ENCODE data around the gene SHB.
"Not testable (repeated sequence)": the region's sequence is repeated elsewhere in the genome, so short reads cannot be mapped to it uniquely, and the experiment has no call there.

The SHB gene

DNA sequence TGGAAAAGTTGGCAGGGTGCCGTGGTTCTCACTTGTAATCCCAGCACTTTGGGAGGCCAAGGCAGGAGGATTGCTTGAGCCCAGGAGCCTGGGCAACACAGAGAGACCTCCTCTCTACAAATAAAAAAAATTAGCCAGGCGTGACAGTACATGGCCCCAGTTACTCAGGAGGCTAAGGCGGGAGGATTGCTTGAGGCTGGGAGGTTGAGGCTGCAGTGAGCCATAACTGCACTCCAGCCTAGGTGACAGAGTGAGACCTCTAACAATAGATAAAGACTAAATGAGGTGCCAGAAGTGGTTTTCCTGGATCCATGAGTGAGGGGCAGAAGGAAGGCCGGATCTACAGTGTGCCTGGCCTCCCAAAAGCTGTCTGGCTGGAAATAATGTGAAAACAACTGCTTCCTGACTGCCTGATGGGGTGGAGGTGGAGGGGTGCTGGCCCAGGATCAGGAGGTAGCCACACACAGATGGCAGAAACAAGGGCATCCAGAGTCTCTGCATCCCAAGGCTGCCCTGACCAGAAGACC, 4.1 kb downstream of the SHB start:
- in situ Hi-C loops (cut with MboI; ENCODE audit: low sequenced_read_pairs): no loop called here

DNA sequence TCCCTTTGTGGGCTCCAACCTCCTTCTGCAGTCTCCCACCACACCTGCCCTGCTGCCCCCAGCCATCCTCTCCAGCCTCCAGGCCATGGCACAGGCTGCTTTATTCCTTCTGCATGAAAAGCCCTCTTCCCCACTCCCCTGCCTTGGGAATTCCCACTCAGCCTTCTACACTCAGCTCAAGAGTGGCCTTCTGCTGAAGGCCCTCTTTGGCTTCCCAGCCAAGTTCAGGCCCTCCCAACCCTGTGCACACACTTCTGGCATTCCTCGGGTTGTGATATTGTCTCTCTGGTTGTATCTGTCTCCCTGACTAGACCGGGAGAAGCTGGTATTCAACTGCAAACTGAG, 5.7 kb downstream of the SHB start:
- in situ Hi-C loops (cut with MboI; ENCODE audit: low sequenced_read_pairs): no loop called here

GRCh38 chr9:38062498-38063362, 6.3 kb downstream of the SHB start:
- in situ Hi-C loops (cut with MboI; ENCODE audit: low sequenced_read_pairs): no loop called here

GRCh38 chr9:38062106-38062497, 6.9 kb downstream of the SHB start:
- in situ Hi-C loops (cut with MboI; ENCODE audit: low sequenced_read_pairs): no loop called here

DNA sequence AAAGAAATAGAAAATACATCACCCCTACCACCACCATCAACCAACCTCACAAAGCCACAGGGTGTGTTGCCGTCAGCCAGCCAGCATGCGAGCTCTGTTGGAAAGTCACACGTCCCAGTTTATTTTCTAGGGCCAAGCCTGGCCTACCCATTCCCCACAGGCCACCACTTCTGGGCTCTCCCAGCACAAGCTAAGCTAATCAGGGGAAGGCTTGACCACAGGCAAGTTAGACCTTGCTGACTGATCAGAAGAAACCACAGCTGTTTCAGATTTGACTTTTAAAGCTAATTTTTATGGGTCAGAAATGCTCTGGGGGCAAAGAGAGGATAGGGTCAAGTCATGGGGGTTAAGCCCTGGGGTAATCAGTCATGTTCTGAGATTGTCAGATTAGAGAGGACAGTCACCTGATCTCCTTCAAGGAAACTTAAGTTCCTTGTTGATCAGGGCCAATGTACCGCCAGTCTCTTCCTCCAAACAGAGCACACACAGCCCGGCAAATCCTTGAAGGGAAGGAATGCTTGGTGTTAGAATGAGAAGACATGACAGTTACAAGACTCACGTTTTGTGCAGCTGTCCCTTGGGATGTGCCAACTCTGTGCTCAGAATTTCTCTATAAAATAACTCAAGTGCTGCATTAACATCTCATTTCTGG, 7.6 kb downstream of the SHB start:
- in situ Hi-C loops (cut with MboI; ENCODE audit: low sequenced_read_pairs): no loop called here

DNA sequence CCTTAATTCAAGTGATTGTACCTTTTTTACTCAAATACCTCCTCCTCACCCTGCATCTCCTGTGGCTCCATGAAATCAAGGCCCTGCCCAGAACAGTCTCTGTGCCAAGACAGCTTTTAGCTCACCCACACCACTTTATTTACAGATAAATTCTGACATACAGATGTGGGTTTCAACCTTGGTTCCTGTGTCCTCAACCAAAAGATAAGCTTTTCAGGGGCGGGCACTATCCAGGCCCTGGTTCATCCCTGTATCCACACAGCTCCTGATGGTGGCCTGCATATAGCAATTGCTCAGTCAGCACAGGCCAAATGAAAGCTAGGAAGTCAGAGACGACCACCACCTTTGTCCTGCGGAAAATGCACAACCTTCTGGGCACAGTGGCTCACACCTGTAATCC, 8.3 kb downstream of the SHB start:
- in situ Hi-C loops (cut with MboI; ENCODE audit: low sequenced_read_pairs): no loop called here

- in situ Hi-C loops (cut with MboI; ENCODE audit: low sequenced_read_pairs): no loop called here
Observed at GRCh38 chr9:38059233-38059936, 9.6 kb downstream of the SHB start.

GRCh38 chr9:38058452-38059232, 10.4 kb downstream of the SHB start:
- in situ Hi-C loops (cut with MboI; ENCODE audit: low sequenced_read_pairs): no loop called here

DNA sequence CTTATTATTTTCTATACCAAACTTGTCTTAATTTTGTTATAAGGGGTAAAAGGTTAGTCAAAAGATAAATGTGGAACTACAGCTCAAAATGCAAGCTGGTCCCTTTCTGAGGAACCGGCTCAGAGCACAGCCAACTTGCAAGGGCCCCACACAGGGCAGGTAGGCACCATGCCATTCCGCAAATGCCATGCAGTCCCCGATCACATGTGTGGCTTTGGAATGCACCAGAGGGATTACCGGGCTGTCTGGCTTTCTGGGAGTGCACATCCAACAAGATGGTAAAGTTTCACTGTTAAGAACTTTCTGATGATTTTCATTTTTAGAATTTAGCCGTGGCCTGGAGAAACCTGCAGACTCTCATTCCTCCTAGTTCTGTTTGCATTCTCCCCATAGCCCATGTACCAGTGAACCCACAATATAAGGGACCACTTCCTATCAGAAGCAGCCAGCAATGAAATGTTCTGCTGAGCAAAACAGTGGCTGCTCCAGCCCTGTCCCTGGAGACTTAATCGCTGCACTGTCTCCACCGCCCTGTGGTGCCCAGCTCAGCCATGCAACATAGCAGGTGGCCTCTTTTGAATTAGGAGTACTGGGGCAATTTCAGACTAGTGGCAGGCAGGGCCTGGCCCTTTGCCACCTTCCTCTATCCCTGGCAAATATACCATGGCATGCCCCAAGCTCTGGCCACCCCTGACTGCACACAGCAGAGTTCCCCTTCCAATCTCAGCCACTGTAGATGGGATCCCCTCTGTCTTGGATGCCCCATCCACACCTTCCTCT, 11.4 kb downstream of the SHB start:
- in situ Hi-C loops (cut with MboI; ENCODE audit: low sequenced_read_pairs): no loop called here

DNA sequence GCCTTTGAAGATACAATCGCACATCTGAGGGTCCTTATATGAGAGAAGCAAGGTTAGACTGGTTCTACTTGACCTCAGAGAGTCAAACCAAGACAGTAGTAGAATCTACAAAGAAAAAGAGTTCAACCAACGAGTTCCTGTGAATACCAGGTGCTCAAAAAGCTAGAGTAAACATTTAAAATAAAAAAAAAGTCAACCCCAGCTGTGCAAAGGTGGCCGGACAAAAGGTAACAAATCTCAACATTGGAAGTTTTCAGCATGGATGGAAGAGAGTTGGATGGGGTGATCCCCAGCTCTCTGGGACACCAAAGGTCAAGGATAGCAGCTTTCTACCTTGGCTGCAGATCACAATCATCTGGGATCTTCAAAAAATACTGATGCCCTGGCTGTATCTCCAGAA, 14.4 kb downstream of the SHB start:
- in situ Hi-C loops (cut with MboI; ENCODE audit: low sequenced_read_pairs): no loop called here

- in situ Hi-C loops (cut with MboI; ENCODE audit: low sequenced_read_pairs): no loop called here
Observed at GRCh38 chr9:38053697-38054461, 15.1 kb downstream of the SHB start.

DNA sequence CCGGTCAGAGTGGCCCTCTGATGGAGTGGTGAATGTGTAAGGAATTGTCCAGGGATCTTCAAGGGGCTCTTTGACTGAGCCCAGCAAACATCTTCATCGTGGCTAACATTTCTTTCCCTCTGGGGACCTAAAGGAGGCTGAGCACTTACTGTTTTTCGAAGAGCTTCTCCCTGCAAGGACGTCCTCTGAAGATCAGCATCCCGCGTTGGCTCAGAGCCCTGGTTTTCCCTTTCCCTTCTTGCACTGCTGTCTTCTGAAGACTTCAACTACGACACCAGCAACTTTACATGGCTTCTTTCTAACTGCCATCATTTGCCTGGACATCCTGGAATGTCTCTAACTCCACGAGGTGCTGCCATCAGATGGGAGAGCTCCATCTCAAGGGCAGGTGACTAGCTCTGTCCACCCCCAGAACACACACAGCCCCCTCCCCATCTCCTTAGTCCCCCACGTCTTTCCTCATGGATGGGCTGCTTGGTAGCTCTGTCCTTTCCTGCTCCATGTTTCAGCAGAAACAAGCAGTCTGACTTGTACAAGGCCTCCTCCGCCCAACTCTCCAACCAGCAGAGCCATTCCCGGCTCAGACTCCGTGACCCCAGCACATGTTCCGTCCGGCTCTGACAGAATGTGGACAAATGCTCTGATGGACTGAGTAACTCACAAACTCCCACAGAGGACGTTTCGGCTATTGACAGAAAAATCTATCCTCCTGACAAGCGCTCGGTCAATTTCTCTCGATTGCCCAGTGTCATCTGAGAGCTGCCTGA, 17.1 kb downstream of the SHB start:
- in situ Hi-C loops (cut with MboI; ENCODE audit: low sequenced_read_pairs): no loop called here

- in situ Hi-C loops (cut with MboI; ENCODE audit: low sequenced_read_pairs): no loop called here
Observed at GRCh38 chr9:38048316-38048969, 20.6 kb downstream of the SHB start.

GRCh38 chr9:38047301-38048251, 21.5 kb downstream of the SHB start:
- in situ Hi-C loops (cut with MboI; ENCODE audit: low sequenced_read_pairs): no loop called here

GRCh38 chr9:38046661-38047300, 22.2 kb downstream of the SHB start:
- in situ Hi-C loops (cut with MboI; ENCODE audit: low sequenced_read_pairs): no loop called here

DNA sequence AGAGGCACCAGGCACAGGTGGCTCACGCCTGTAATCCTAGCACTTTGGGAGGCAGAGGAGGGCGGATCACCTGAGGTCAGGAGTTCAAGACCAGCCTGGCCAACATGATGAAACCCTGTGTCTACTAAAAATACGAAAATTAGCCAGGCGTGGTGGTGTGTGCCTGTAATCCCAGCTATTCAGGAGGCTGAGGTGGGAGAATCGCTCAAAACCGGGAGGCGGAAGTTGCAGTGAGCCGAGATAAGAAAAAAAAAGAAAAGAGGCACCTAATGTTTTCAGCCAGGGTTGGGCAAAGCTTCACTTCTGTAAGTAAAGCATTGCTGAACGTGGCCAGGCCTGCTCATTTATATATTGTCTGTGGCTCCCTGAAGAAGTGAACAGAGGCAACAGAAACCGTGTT, 23.1 kb downstream of the SHB start:
- in situ Hi-C loops (cut with MboI; ENCODE audit: low sequenced_read_pairs): not testable (repeated sequence)

GRCh38 chr9:38044706-38045105, 24.3 kb downstream of the SHB start:
- in situ Hi-C loops (cut with MboI; ENCODE audit: low sequenced_read_pairs): no loop called here

All from HL-60/S4 treated with phorbol 12-myristate 13-acetate at 8.2 ng/mL for 4 days and 3 days (cell line).